Activated CD8-positive, alpha-beta T cell treated with anti-CD3 and anti-CD28 coated beads for 36 hours (primary cell): ENCODE measurements around the gene XPNPEP1. TPM values are rescaled to one million over a fixed set of nuclear protein-coding genes. Genes with fewer than 3 reads are reported as not detected.

Experiments
- ATAC-seq: fragments of 200-7000 bp; cut with Tn5 transposase; one replicate; pipeline ENCODE4 v1.10.0; 2021; ENCODE audit warnings: mild to moderate bottlenecking, moderate library complexity
- CTCF ChIA-PET: fragments of 350-600 bp; sonication (Branson Sonifier 250); formaldehyde crosslinking; loops from one replicate; lab custom pipeline; 2021; ENCODE audit warnings: antibody characterized with exemption; lab: Charles Lee
- POLR2A ChIA-PET: fragments of 350-600 bp; sonication (Branson Sonifier 250); formaldehyde crosslinking; loops from one replicate; lab custom pipeline; 2021; ENCODE audit warnings: antibody characterized with exemption; lab: Charles Lee
- DNase-seq: peaks from one replicate; pipeline ENCODE4 v3.0.0-alpha.2; 2020
- H3K27ac Mint-ChIP-seq: one replicate; pipeline ENCODE4 v1.8.0; 2021; ENCODE audit warnings: mild to moderate bottlenecking, mixed read lengths
- H3K27me3 Mint-ChIP-seq: one replicate; pipeline ENCODE4 v1.8.0; 2021; ENCODE audit warnings: mixed read lengths
- H3K36me3 Mint-ChIP-seq: one replicate; pipeline ENCODE4 v1.8.0; 2021; ENCODE audit warnings: low read depth, mixed read lengths
- H3K4me1 Mint-ChIP-seq: one replicate; pipeline ENCODE4 v1.8.0; 2021; ENCODE audit warnings: low read depth, mixed read lengths
- H3K4me3 Mint-ChIP-seq: one replicate; pipeline ENCODE4 v1.8.0; 2021; ENCODE audit warnings: mild to moderate bottlenecking, moderate library complexity, mixed read lengths
- H3K9me3 Mint-ChIP-seq: one replicate; pipeline ENCODE4 v1.8.0; 2021; ENCODE audit warnings: mixed read lengths
- CTCF ChIP-seq: fragments of 200-600 bp; IDR thresholded peaks from one replicate; pipeline ENCODE4 v1.8.0; 2022; ENCODE audit warnings: antibody characterized with exemption, mild to moderate bottlenecking
- intact Hi-C: fragments of 100-400 bp; cut with micrococcal nuclease; formaldehyde crosslinking; loops from one replicate; pipeline ENCODE4 v1.10.0; 2022
- total RNA-seq, 2 experiments: library from RNA; stranded (reverse); gene quantifications; one replicate each; pipeline ENCODE4 v1.2.3, GENCODE V29; 2021

The XPNPEP1 gene
- total RNA-seq, 2 experiments from 2014 or later = 96.5 to 97.0 TPM

- TF ChIP-seq CTCF = no peak
- Mint-ChIP-seq H3K27ac (no peak overlapping the region), H3K36me3 (no peaks in the 10 kb centered on the region), H3K4me3 (no peak overlapping the region), H3K4me1 (peaks cover 4% of the 10 kb centered on the region), H3K27me3 (peaks cover 2% of the 10 kb centered on the region), H3K9me3 (no peaks in the 10 kb centered on the region)
- POLR2A ChIA-PET = no interaction called here
- no peak for ATAC-seq
- CTCF ChIA-PET = no interaction called here
- DNase-seq = no peak
- intact Hi-C loops = no loop called here
Observed at GRCh38 chr10:109846832-109847231, 76.5 kb downstream of the XPNPEP1 start.

GRCh38 chr10:109845308-109845707, 78.0 kb downstream of the XPNPEP1 start:
- ATAC-seq = no peak
- no peak overlapping the region for H3K4me3 Mint-ChIP-seq
- TF ChIP-seq CTCF = no peak
- no peaks in the 10 kb centered on the region for H3K4me1 Mint-ChIP-seq
- ChIA-PET POLR2A (no interaction called here), CTCF (no interaction called here)
- H3K9me3 Mint-ChIP-seq = no peaks in the 10 kb centered on the region
- no peak overlapping the region for H3K27ac Mint-ChIP-seq
- intact Hi-C loops = no loop called here
- H3K36me3 Mint-ChIP-seq = no peaks in the 10 kb centered on the region
- DNase-seq = no peak
- peaks cover 2% of the 10 kb centered on the region for H3K27me3 Mint-ChIP-seq

- no peak for ATAC-seq
- ChIA-PET POLR2A (no interaction called here), CTCF (interaction anchor here (1.4 kb wide), 1 partner anchor 13 kb away, joined by 3 read pairs; no protein-coding TSS in a partner anchor)
- DNase-seq = no peak
- Mint-ChIP-seq H3K4me1 (no peaks in the 10 kb centered on the region), H3K27ac (no peak overlapping the region), H3K4me3 (no peak overlapping the region), H3K27me3 (peaks cover 7% of the 10 kb centered on the region), H3K9me3 (no peaks in the 10 kb centered on the region), H3K36me3 (no peaks in the 10 kb centered on the region)
- intact Hi-C loops = no loop called here
- no peak for TF ChIP-seq CTCF
Observed at GRCh38 chr10:109838592-109839244, 84.6 kb downstream of the XPNPEP1 start.

GRCh38 chr10:109837384-109837783, 85.9 kb downstream of the XPNPEP1 start:
- H3K4me3 Mint-ChIP-seq = no peak overlapping the region
- TF ChIP-seq CTCF = no peak
- intact Hi-C loops = no loop called here
- no peaks in the 10 kb centered on the region for H3K36me3 Mint-ChIP-seq
- ChIA-PET CTCF (no interaction called here), POLR2A (no interaction called here)
- no peaks in the 10 kb centered on the region for H3K4me1 Mint-ChIP-seq
- H3K27ac Mint-ChIP-seq = no peak overlapping the region
- H3K27me3 Mint-ChIP-seq = peaks cover 9% of the 10 kb centered on the region
- DNase-seq (no peak), ATAC-seq (no peak)
- H3K9me3 Mint-ChIP-seq = no peaks in the 10 kb centered on the region

- peaks cover 1% of the 10 kb centered on the region for H3K36me3 Mint-ChIP-seq
- peaks cover 9% of the 10 kb centered on the region for H3K27me3 Mint-ChIP-seq
- ChIA-PET POLR2A (no interaction called here), CTCF (interaction anchor here (1.0 to 1.6 kb wide), 2 partner anchors 17 to 49 kb away, joined by 3 to 10 read pairs; no protein-coding TSS in a partner anchor)
- intact Hi-C loops = no loop called here
- no peak for TF ChIP-seq CTCF
- no peak for ATAC-seq
- DNase-seq = no peak
- H3K27ac Mint-ChIP-seq = no peak overlapping the region
- no peak overlapping the region for H3K4me3 Mint-ChIP-seq
- no peaks in the 10 kb centered on the region for H3K4me1 Mint-ChIP-seq
- peaks cover 3% of the 10 kb centered on the region for H3K9me3 Mint-ChIP-seq
Observed at GRCh38 chr10:109835257-109835656, 88.1 kb downstream of the XPNPEP1 start.
